Measurements from ENCODE around the gene ZNF280B.

Gene ZNF280B

DNA sequence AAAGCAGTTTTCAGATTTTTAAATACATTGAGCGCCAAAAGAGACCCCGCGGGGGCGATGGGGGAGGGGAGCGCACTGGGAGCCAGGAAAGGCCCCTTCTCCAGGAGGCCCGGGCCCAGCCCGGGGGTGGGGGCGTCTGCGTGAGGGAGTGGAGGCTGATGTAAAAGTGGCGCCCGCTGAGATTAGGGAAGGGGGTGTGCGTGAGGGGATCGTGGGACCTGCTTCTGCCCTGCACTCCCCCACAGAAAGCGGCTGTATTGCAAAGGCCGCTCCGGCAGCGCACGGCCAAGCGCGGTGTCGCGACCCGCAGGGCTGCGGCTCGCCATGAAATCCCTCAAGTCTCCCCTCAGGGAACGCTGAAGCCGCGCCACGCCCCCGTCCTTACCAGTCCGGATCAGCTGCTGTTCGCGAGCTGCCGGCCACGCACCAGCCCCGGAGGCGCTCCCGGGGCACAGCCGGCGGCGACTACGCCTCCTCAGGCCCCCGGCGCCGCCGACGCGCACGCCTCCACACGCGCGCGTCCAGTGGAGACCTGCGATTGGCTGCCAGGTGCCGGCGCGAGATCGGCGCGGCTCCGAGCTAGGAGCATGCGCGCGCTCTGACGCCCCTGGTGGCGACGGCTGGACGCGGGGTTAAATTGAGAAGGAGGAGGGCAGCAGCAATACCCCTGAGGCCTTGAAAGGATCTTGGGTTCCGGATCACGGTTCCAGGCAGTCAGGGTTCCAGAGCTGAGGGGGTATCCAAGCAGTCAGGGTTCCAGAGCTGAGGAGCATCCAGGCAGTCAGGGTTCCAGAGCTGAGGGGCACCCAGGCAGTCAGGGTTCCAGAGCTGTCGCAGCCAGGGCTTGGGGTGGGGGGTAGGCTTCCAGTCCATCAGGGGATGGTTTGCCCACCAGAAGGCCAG is at the start of gene ZNF280B:
Gene ZNF280B (minus strand): TSS at position 469 of the 903 bp plus-strand sequence. CDS start 19,344 bp downstream, outside the sequence.
- DNase-seq (ENCODE audit: low spot score), result peak; percentile 58

- DNase-seq (ENCODE audit: low spot score), result no peak
Observed at GRCh38 chr22:22556995-22557925, 48.7 kb upstream of the ZNF280B start.

GRCh38 chr22:22556578-22556977 is 48.0 kb upstream of the ZNF280B start:
- no peak for DNase-seq (ENCODE audit: low spot score)

GRCh38 chr22:22555596-22555995 is 47.1 kb upstream of the ZNF280B start:
- DNase-seq (ENCODE audit: low spot score), result no peak

DNA sequence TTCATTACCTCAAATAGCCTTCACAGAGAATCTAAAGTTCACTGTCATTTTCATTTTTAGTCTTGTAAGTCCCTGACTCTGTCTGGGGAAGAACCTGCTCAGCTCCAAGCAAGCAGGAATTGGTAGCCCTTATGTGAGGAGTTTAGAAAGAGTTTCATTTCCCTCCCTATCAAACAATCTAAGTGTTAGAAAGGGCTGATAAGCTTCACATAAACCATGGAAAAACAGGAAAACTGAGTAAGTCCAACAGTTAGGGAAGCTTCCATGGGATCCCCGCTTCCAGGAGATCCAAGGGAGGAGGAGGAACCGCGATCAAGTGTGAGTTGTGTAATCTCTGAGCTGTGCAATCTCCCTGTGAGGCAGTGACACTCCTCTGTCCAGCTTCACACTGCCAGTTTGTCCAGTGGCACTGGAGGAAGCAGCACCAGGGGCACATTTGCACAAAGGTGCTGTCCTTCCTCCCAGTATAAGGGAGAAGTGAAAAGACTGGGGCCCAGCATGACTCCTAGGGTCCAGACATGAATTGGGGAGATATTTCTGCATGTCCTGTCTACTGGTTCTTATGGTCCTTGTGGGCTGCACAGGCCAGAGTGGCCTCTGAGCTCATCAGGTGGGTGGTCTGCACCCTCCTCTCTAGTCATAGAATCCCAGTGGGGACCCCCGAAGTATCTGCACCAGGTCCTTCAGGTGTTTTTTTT is 46.2 kb upstream of the ZNF280B start:
- no peak for DNase-seq (ENCODE audit: low spot score)

DNA sequence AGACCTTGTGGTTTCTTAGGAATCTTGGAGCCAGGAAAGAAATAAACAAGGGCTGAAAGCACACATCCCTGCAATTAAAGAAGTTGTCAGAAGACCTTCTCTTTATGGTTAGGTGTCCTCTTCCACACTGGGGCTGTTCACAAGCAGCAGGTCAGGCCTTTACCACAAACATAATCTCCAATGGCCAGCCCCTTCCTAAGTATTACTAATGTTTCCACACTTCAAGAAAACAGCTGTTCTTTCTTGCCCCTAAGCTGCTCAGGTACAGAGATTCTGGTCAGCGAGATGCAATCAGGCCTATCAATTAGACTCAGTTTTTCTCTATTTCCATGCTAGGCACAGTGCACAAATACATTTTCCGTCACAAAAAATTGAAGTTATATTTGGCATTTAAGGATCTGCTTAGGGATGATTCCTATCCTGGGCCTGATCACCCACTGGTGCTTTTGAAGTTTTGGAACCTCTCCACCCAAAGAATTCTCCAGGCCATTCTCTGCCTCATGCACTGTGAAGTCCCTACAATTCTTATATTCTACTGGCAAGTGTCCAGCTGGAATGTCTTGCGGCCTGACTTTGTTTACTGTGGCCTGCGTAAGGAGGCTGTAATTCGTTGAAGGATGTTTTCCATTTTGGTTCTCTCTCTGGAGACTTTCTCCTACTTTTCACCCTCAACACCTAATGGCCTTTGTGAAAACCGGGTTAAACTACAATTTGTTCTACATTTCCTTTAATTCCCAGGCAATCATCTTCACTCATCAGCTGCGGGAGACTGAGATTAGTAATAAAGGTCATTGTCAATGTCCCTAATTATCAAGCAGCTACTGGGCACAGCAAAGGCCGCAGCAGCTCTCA is 45.4 kb upstream of the ZNF280B start:
- DNase-seq (ENCODE audit: low spot score), result no peak

DNA sequence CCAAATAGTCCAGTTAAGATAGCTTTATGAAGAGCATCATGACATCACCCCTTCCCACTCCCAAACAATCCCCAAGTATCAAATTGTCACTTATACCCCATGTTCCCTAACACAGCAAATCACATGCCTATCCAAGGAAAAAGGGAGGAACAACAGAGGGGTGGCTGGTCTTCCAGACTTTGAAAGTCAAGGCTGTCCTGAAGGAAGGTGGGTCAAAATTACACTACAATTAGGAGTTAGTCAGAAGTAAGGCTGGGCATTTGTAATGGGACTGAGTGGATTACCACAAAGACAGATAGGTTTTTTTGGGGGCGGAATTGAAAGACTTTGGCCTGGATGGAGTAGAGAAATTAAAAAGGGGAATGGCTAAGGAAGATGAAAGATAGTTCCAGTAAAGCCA is 44.6 kb upstream of the ZNF280B start:
- no peak for DNase-seq (ENCODE audit: low spot score)

GRCh38 chr22:22552630-22553029 is 44.1 kb upstream of the ZNF280B start:
- DNase-seq (ENCODE audit: low spot score), result no peak

DNA sequence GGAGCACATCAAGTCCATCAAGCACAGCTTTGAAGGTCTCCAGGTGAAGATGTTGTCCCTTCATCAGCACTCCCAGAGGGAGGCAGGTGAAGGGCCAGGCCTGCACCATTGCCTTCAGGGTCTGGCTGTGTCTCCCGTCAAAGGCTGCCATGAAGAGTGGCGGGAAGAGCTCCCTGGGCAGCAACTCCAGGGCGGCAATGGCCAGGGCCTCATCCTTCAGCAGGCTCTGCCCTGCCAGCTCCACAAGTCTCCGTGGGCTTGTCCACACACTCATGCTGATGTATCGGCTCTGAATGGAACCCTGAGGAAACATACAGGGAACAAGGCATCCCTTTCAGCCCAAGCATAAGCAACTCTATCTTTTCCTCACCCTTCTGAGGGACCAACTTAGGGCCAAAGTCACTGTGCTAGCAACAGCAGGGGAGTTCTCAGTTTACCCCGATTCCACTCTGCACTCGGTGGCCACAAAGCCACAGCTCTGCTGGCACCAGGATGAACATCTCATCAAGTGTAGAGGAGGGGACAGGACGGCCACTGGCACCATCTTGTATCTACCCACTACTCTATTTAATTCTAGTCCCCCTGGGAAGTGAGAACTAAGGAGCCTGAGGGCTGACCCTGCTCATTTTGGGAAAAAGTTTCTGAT is 42.4 kb upstream of the ZNF280B start:
- DNase-seq (ENCODE audit: low spot score), result no peak

DNA sequence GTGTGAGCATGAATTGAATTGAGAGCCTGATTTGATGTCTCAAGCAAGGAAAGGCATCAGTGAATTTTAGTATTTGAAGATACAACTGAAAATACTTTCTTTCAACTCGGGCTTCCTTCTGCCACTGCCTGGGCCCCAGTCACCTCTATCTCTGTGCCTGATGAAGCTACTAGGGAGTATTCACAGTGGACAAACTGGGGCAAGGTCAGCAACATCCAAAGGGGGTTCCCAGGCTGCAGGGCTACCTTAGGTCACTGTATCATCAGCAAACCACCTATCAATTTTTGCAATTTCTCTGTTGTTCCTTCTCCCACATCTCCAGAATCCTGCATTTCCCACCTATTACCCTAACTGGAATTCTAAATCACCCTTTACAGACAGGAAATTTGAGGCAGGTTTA is 40.4 kb upstream of the ZNF280B start:
- no peak for DNase-seq (ENCODE audit: low spot score)

- DNase-seq (ENCODE audit: low spot score), result no peak
Observed at GRCh38 chr22:22548317-22548716, 39.8 kb upstream of the ZNF280B start.

GRCh38 chr22:22547692-22548300 is 39.3 kb upstream of the ZNF280B start:
- no peak for DNase-seq (ENCODE audit: low spot score)

- DNase-seq (ENCODE audit: low spot score), result no peak
Observed at GRCh38 chr22:22547226-22547625, 38.7 kb upstream of the ZNF280B start.

GRCh38 chr22:22546490-22546889 is 37.9 kb upstream of the ZNF280B start:
- no peak for DNase-seq (ENCODE audit: low spot score)

DNA sequence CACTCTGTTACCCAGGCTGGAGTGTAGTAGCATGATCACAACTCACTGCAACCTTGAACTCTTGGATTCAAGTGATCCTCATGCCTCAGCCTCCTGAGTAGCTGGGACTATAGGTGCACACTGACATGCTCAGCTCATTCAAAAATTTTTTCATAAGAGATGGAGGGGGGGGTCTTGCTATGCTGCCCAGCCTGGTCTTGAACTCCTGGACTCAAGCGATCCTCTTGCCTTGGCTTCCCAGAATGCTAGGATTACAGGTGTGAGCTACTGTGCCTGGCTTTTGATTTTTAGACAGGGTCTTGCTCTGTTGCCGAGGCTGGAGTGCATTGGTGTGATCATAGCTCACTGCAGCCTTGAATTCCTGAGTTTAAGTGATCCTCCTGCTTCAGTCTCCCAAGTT is 36.5 kb upstream of the ZNF280B start:
- DNase-seq (ENCODE audit: low spot score), result no peak

GRCh38 chr22:22538226-22538989 is 29.9 kb upstream of the ZNF280B start:
- DNase-seq (ENCODE audit: low spot score), result no peak

- no peak for DNase-seq (ENCODE audit: low spot score)
Observed at GRCh38 chr22:22536916-22537315, 28.4 kb upstream of the ZNF280B start.

DNA sequence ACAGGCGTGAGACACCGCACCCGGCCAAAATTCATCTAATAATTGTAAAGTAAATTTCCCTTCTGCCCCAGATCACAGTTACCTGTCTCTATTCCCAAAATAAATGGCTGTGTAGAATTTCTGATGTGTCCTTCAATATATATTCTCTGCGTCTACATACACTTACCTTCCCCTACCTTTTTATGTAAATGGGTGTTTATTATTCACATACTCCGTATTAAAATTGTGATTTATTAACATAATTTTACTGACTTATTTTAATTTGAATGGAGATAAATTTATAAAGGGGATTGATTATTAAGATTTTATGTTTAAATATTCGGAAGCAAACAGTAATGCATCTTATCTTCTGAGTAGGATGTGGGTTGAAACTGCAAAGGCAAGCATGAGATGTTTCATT is 28.0 kb upstream of the ZNF280B start:
- DNase-seq (ENCODE audit: low spot score), result no peak

DNA sequence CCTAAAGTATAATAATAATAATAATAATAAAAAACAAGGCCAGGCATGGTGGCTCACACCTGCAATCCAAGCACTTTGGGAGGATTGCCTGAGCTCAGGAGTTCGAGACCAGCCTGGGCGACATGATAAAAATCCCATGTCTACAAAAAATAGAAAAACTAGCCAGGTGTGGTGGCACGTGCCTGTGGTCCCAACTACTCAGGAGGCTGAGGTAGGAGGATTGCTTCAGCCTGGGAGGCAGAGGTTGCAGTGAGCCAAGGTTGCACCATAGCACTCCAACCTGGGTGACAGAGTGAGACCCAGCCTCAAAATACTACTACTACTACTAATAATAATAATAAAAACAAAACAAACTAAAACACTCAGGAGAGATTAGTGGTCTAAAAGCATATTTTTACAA is 27.1 kb upstream of the ZNF280B start:
- DNase-seq (ENCODE audit: low spot score), result no peak

Measured in AG08395 (cell line).